ENCODE measurements around the gene MYH7.

- TF ChIP-seq, protein P1, sequence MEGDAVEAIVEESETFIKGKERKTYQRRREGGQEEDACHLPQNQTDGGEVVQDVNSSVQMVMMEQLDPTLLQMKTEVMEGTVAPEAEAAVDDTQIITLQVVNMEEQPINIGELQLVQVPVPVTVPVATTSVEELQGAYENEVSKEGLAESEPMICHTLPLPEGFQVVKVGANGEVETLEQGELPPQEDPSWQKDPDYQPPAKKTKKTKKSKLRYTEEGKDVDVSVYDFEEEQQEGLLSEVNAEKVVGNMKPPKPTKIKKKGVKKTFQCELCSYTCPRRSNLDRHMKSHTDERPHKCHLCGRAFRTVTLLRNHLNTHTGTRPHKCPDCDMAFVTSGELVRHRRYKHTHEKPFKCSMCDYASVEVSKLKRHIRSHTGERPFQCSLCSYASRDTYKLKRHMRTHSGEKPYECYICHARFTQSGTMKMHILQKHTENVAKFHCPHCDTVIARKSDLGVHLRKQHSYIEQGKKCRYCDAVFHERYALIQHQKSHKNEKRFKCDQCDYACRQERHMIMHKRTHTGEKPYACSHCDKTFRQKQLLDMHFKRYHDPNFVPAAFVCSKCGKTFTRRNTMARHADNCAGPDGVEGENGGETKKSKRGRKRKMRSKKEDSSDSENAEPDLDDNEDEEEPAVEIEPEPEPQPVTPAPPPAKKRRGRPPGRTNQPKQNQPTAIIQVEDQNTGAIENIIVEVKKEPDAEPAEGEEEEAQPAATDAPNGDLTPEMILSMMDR (IDR thresholded peaks at IDR 0.05) = no peak
- TF ChIP-seq ZFX (IDR thresholded peaks at IDR 0.05; ENCODE audit: borderline replicate concordance) = no peak
Measured at GRCh38 chr14:23408307-23408630, 27.2 kb downstream of the MYH7 start.
